Mesenteric fat pad (tissue), 1 donor: ENCODE data around the gene AACS. TPM values are rescaled to one million over a fixed set of nuclear protein-coding genes. Genes with fewer than 3 reads are reported as not detected.
"Not testable (repeated sequence)": the region's sequence is repeated elsewhere in the genome, so short reads cannot be mapped to it uniquely, and the experiment has no call there.

Experiments
- DNase-seq: peaks from one replicate; pipeline ENCODE4 v3.0.0-alpha.2; 2020; ENCODE audit warnings: low spot score
- long read RNA-seq: library from polyadenylated mRNA; unstranded; transcript quantifications from one replicate; pipeline ENCODE4 v2.0.0, GENCODE V29; 2020
- total RNA-seq: library from RNA; stranded (reverse); fragmentation: NEBNext Ultra II Directional; extraction: Animal tissue kit (Norgen Biotek cat#: 25700); gene quantifications from one replicate; pipeline ENCODE4 v1.2.1, GENCODE V29; 2021
- donor health status: DM: yes; HTN: yes; CAD: no.

The AACS gene, protein sequence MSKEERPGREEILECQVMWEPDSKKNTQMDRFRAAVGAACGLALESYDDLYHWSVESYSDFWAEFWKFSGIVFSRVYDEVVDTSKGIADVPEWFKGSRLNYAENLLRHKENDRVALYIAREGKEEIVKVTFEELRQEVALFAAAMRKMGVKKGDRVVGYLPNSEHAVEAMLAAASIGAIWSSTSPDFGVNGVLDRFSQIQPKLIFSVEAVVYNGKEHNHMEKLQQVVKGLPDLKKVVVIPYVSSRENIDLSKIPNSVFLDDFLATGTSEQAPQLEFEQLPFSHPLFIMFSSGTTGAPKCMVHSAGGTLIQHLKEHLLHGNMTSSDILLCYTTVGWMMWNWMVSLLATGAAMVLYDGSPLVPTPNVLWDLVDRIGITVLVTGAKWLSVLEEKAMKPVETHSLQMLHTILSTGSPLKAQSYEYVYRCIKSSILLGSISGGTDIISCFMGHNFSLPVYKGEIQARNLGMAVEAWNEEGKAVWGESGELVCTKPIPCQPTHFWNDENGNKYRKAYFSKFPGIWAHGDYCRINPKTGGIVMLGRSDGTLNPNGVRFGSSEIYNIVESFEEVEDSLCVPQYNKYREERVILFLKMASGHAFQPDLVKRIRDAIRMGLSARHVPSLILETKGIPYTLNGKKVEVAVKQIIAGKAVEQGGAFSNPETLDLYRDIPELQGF
- 37.8 TPM for total RNA-seq
- long read RNA-seq, transcript AACS-201 (18 exons, 3,316 nt), result major isoform, 46 of 86 reads
- long read RNA-seq, partial matches to known transcripts, result 21 of 86 reads
- long read RNA-seq, other reads (novel, unspliced or antisense), result 19 of 86 reads

DNA sequence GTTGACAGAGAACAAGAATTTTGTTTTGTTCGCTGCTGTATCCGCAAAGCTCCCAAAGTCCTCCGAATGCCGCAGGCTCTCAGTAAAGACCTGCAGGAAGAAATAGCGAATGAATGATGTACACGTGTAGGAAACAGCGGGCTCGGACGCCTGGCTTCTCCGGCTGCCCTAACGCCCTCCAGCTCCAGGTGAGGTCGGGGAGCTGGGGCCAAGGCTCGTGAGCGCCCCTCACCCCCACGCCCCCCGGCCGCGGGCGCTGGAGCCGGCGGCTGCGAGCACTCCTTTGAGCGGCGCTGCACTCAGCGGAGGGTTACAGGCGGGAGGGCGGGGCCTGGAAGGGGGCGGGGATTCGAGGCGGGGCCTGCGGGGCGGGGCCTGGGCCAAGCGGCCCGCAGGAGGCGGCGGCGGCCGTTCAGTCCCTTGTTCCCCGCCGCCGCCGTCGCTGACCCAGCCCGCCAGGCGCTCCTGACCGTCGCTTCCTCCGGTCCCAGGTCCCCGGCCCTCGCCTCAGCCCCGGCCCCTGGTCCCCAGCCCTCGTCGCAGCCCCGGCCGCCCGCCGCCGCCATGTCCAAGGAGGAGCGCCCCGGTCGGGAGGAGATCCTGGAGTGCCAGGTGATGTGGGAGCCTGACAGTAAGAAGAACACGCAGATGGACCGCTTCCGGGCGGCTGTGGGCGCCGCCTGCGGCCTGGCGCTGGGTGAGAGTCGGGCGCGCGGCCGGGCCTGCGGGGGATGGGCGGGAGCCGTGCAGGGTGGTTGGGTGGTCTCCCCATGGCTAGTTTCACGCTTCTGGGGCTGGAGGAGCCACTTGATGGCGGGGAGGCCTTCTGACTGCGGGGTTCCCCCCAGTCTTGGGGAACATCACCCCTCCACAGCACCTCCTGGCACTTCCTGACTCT lies at the start of gene AACS:
Gene AACS, plus strand, starts transcription at position 415 of the 898 bp plus-strand sequence. Its CDS starts 150 bp downstream, at position 565.
- DNase-seq, result no peak

DNA sequence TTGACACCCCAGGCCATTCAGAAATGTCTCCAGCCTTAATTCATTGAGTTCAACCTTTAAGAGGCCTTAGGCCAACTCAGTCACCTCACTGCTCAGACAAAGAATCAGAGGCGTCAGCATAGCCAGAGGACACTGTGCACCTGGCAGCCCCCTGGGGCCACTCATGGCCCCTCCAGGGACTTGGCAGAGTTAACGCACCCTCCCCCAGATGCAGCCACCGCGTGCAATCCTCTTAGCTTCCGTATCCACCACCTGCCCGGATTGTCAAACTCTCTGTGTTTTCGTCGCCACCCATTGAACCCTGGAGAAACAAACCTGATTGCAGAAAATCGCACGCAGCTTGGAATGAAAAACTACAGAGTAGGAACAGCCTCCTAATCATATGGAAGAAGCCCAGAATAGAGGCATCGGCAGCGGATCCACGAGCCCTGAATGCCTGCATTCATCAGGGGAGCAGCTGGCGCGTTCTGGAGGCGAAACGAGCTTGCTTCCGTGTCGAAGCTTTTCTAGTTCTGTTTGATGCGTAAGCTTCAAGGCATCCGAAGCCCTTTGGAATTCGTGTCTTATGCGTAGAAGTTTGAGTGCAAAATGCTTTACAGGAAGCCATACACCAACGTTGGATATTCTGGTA lies 49.4 kb upstream of the AACS start:
- DNase-seq, result no peak

DNA sequence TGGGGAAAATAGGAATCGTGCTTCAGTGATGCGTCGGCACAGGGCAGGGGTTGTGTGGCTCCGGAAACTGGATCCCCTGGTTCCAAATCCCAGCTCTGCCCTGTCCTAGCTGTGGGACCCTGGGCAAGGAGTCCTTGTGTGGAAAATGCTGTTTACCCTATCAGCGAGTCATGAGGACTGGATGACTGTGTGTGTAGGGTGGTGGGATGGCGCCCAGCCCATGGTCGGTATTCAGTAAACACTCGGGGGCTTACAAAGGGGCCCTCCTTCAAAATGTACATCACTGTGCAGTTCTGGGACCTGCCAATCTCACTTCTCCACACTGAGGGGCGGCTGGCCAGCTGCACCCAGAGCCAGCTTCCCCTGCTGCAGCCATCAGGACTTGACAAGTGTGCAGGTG lies 47.4 kb upstream of the AACS start:
- no peak for DNase-seq

DNA sequence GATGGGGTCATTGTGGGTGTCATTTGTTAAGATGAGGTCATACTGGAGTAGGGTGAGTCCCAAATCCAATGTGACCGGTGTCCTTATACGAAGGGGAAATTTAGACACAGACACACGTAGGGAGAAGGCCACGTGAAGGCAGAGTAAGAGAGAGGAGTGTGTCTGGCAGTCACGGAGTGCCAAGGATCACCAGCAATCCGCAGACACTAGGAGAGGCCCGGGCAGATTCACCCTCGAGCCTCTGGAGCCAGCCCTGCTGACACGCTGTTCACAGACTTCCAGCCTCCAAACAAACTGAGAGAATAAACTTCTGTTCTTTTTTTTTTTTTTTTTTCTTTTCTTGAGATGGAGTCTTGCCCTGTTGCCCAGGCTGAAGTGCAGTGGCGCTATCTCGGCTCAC lies 46.9 kb upstream of the AACS start:
- DNase-seq, result no peak

GRCh38 chr12:125021096-125021495 lies 44.1 kb upstream of the AACS start:
- DNase-seq, result no peak

- no peak for DNase-seq
Measured at GRCh38 chr12:125021771-125022170, 43.5 kb upstream of the AACS start.

- DNase-seq, result no peak
Measured at GRCh38 chr12:125023065-125023464, 42.2 kb upstream of the AACS start.

- no peak for DNase-seq
Measured at GRCh38 chr12:125024949-125025563, 40.2 kb upstream of the AACS start.

GRCh38 chr12:125025606-125026235 lies 39.5 kb upstream of the AACS start:
- no peak for DNase-seq

DNA sequence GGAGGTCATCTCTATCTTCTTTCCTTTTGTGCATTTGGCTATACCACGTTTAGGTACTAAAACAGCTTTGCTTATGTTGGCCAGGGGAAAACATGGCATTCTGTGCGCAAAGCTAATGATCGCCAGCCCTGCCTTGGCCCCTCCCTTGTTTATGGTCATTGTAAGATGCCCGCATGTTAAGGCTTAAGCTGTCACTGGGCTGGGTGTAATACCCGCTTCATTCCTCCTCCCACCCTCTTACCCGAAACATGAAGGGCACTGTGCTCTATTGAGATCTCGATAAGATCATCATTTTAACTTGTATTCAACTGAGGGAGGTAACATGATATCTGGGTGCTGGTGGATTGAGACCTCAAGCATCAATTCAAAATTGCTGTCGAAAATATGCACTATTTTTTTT lies 37.1 kb upstream of the AACS start:
- no peak for DNase-seq

- no peak for DNase-seq
Measured at GRCh38 chr12:125029761-125030358, 35.4 kb upstream of the AACS start.

GRCh38 chr12:125031471-125031870 lies 33.8 kb upstream of the AACS start:
- DNase-seq, result not testable (repeated sequence)

DNA sequence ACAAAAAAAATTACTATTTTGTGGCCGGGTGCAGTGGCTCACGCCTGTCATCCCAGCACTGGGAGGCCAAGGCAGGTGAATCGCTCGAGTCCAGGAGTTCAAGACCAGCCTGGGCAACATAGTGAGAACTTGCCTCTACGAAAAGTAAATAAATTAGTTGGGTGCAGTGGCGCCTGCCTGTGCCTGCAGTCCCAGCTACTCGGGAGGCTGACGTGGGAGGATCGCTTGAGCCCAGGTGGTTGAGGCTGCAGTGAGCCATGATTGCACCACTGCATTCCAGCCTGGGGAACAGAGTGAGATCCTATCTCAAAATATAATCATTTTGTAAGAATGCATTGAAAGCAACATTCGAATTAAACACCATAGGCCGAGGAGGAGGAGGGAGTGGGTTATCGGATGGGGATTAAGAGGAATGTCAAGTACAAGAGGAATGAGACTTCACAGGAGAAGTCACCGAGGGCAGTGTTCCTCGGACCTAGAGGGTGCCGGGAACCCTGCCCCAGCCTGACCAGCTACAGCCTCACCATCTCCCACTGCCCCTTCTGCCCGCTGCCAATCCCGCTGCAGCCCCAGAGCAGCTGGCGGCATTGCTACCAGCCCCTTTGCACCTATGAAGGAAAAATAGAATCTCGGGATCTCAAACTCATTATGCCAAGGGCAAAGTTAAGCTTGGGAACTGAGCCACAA lies 32.6 kb upstream of the AACS start:
- peak; percentile 22 for DNase-seq

DNA sequence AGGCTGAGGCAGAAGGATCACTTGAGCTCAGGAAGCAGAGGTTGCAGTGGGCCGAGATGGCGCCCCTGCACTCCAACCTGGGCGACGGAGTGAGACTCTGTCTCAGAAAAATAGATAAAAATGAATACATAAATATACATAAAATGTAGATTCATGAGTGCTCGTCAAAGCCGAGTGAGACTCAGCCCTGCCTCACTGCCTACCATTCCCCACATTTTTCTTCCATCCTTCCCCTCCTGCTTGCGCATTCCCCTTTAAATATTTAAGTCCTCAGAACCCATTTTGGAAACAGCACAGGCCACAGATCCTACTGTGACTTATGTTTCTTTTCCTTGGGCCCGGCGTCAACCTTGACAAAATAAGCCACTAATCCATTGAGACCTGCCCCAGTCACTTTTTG lies 31.9 kb upstream of the AACS start:
- peak; percentile 26 for DNase-seq

GRCh38 chr12:125038976-125039625 lies 26.1 kb upstream of the AACS start:
- DNase-seq, result no peak

GRCh38 chr12:125049093-125049458 lies 16.2 kb upstream of the AACS start:
- no peak for DNase-seq

- DNase-seq, result no peak
Measured at GRCh38 chr12:125050446-125050845, 14.8 kb upstream of the AACS start.

DNA sequence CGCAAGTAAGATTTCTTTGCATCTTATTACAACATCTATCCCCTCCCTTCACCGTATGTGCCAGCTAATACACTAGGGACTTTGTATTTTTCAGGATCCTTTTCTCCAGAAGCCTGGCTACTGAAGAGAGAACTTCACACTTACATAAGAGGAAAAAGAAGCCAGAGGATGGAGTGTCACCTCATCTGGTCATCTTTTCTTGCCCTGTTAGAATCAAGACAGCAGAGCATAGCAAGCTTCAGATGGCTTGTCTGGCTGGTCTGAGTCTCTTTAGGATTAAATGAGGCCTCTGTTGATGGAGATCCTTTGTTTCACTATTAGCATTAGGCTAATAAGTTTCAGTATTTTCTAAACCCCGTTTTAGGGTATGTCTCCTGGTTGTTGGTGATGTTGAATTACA lies 14.4 kb upstream of the AACS start:
- no peak for DNase-seq

DNA sequence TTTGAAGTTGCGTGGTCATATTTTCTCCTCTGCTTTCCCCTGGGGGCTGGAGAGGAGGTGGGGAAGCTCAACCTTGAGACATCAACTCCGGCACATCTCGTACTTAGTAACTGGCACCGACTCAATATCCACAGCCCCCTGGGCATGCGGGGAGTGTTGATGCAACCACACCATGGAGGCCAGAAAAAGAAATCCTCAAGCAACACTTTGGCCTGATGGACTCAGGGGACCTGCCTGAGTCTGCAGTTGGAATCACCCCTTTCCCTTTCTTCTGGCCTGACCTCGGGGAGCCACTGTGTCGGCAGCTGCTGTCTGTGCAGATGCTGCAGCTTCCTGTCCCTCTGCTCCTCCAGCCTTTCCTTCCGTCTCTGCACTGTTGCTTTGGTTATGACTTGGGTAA lies 11.4 kb upstream of the AACS start:
- no peak for DNase-seq
